Neural progenitor cell (in vitro differentiated cells): ENCODE results near the gene CUBN. TPM values are rescaled to one million over a fixed set of nuclear protein-coding genes. Genes with fewer than 3 reads are reported as not detected.

Source experiments
- DNase-seq: peaks from one replicate; pipeline ENCODE4 v3.0.0-alpha.2; 2016; ENCODE audit warnings: low spot score
- H2AFZ ChIP-seq: fragments of 200-600 bp; sonication (generic); replicated peaks from 2 replicates; pipeline ENCODE4 v1.6.1; 2016; ENCODE audit warnings: antibody characterized with exemption
- H3F3A ChIP-seq: fragments of 200-600 bp; sonication (generic); 2 replicates; pipeline ENCODE4 v1.6.1; 2016; ENCODE audit warnings: antibody characterized with exemption, low read depth
- H3K27ac ChIP-seq: fragments of 200-600 bp; sonication (generic); 2 replicates; pipeline ENCODE4 v1.5.1; 2016; ENCODE audit warnings: mild to moderate bottlenecking
- H3K27me3 ChIP-seq: fragments of 200-600 bp; sonication (generic); 2 replicates; pipeline ENCODE4 v1.6.1; 2016; ENCODE audit warnings: mild to moderate bottlenecking, moderate library complexity
- H3K36me3 ChIP-seq: fragments of 200-600 bp; sonication (generic); 2 replicates; pipeline ENCODE4 v1.5.1; 2016
- H3K4me1 ChIP-seq: fragments of 200-600 bp; sonication (generic); 2 replicates; pipeline ENCODE4 v1.6.1; 2016; ENCODE audit warnings: mixed run types
- H3K4me2 ChIP-seq: fragments of 200-600 bp; sonication (generic); 2 replicates; pipeline ENCODE4 v1.6.1; 2016
- H3K4me3 ChIP-seq: fragments of 200-600 bp; sonication (generic); 2 replicates; pipeline ENCODE4 v1.5.1; 2016
- H3K79me2 ChIP-seq: fragments of 200-600 bp; sonication (generic); 2 replicates; pipeline ENCODE4 v1.6.1; 2016; ENCODE audit warnings: low read depth
- H3K9ac ChIP-seq: fragments of 200-600 bp; sonication (generic); 2 replicates; pipeline ENCODE4 v1.6.1; 2016
- H3K9me3 ChIP-seq: fragments of 200-600 bp; sonication (generic); 2 replicates; pipeline ENCODE4 v1.5.1; 2016; ENCODE audit warnings: low read depth
- H4K20me1 ChIP-seq: fragments of 200-600 bp; sonication (generic); 2 replicates; pipeline ENCODE4 v1.6.1; 2016; ENCODE audit warnings: low read depth
- H3K27ac Mint-ChIP-seq: 3 replicates; pipeline ENCODE4 v1.8.0; 2021; ENCODE audit warnings: mixed read lengths
- H3K27me3 Mint-ChIP-seq: 2 replicates; pipeline ENCODE4 v1.8.0; 2022; ENCODE audit warnings: low read depth, mild to moderate bottlenecking, inconsistent platforms, moderate library complexity, mixed read lengths; ENCODE audit not compliant: insufficient read depth
- H3K36me3 Mint-ChIP-seq: 3 replicates; pipeline ENCODE4 v1.8.0; 2021; ENCODE audit warnings: mixed read lengths
- H3K4me1 Mint-ChIP-seq: 3 replicates; pipeline ENCODE4 v1.8.0; 2021; ENCODE audit warnings: mixed read lengths
- H3K4me3 Mint-ChIP-seq: 3 replicates; pipeline ENCODE4 v1.8.0; 2021; ENCODE audit warnings: mild to moderate bottlenecking, moderate library complexity, mixed read lengths
- H3K9me3 Mint-ChIP-seq: 3 replicates; pipeline ENCODE4 v1.8.0; 2020; ENCODE audit warnings: mixed read lengths
- EZH2 ChIP-seq: fragments of 200-600 bp; sonication (generic); IDR thresholded peaks from 2 replicates; pipeline ENCODE4 v1.6.1; 2017; ENCODE audit warnings: antibody characterized with exemption, mild to moderate bottlenecking, moderate library complexity
- EZH2phosphoT487 ChIP-seq: fragments of 200-600 bp; sonication (generic); IDR thresholded peaks from 2 replicates; pipeline ENCODE4 v1.6.1; 2017; ENCODE audit warnings: antibody characterized with exemption
- total RNA-seq: library from RNA; depleted of rRNA; stranded (reverse); fragments of >200 nt; gene quantifications from 2 replicates; pipeline ENCODE4 v1.2.3, GENCODE V29; 2015; ENCODE audit warnings: low replicate concordance
- TF ChIP-seq, protein P1 (sequence below): fragments of 200-600 bp; sonication (generic); IDR thresholded peaks from 2 replicates; pipeline ENCODE4 v1.5.1; 2017; ENCODE audit warnings: antibody characterized with exemption, mild to moderate bottlenecking

Gene CUBN
- total RNA-seq, 1 donor from 2014 or later = 2.2 TPM

DNA sequence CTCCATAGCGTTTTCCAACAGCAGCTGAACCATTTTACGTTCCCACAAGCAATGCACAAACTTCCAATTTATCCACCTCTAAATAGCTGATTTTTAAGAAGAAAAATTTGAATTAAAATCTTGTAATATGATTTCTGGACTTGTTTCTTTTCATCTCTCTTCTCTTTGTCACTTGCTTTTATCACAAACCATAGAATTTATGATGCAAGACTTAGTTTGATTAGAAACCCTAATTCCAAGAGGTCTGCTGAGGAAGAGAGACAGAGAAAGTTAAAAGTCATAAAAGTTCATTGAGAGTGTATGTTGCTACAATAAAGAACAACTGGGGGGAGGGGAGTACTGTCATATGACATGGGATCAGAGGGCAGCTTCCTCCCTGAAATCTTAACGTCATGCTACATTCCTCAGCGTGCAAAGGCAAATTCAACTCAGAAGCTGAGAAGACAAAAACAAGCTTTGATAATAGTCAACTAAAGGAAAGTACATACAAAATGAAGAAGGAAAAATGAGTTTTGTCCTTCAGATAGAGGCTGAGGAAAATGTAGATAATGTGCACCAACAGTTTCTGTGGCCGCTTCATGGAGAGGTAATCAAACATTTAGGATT lies 18.4 kb upstream of the CUBN start:
- no peaks in the 10 kb centered on the region for H3K79me2 ChIP-seq
- no peak overlapping the region for H2AFZ ChIP-seq
- no peak overlapping the region for H3K27ac ChIP-seq
- no peaks in the 10 kb centered on the region for H3F3A ChIP-seq
- no peak overlapping the region for H3K4me3 Mint-ChIP-seq
- peaks cover 8% of the 10 kb centered on the region for H3K36me3 ChIP-seq
- peaks cover 3% of the 10 kb centered on the region for H3K9me3 Mint-ChIP-seq
- DNase-seq = no peak
- H3K27me3 ChIP-seq = no peaks in the 10 kb centered on the region
- peak overlapping the region; percentile 15 for H3K27ac Mint-ChIP-seq
- no peak overlapping the region for H3K9ac ChIP-seq
- no peaks in the 10 kb centered on the region for H3K9me3 ChIP-seq
- TF ChIP-seq, protein P1, sequence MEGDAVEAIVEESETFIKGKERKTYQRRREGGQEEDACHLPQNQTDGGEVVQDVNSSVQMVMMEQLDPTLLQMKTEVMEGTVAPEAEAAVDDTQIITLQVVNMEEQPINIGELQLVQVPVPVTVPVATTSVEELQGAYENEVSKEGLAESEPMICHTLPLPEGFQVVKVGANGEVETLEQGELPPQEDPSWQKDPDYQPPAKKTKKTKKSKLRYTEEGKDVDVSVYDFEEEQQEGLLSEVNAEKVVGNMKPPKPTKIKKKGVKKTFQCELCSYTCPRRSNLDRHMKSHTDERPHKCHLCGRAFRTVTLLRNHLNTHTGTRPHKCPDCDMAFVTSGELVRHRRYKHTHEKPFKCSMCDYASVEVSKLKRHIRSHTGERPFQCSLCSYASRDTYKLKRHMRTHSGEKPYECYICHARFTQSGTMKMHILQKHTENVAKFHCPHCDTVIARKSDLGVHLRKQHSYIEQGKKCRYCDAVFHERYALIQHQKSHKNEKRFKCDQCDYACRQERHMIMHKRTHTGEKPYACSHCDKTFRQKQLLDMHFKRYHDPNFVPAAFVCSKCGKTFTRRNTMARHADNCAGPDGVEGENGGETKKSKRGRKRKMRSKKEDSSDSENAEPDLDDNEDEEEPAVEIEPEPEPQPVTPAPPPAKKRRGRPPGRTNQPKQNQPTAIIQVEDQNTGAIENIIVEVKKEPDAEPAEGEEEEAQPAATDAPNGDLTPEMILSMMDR = no peak
- TF ChIP-seq EZH2phosphoT487 (no peak), EZH2 (no peak)
- peaks cover 2% of the 10 kb centered on the region for H3K27me3 Mint-ChIP-seq
- H3K36me3 Mint-ChIP-seq = peaks cover 9% of the 10 kb centered on the region
- no peaks in the 10 kb centered on the region for H3K4me1 ChIP-seq
- no peak overlapping the region for H3K4me2 ChIP-seq
- H4K20me1 ChIP-seq = no peaks in the 10 kb centered on the region
- peaks cover 15% of the 10 kb centered on the region for H3K4me1 Mint-ChIP-seq
- H3K4me3 ChIP-seq = no peak overlapping the region

DNA sequence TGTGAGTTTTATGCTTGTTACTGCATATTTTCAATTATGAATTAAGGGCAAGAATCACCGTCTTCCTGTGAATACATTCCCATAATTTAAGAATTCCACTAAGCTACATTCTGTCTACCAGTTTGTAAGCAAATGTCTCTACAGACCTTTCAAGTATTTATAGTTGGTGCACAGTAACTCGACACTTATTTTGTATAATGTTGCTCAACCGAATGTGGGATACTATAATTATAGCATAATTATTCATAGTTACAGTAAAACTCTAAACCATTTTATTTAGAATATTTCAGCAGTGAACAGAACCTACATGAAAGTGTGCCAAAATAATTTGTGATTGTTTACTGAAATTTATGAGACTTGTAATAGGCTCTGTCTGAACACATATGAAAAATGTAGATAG lies 17.3 kb upstream of the CUBN start:
- H3K36me3 Mint-ChIP-seq = peaks cover 13% of the 10 kb centered on the region
- H3K9me3 Mint-ChIP-seq = peaks cover 7% of the 10 kb centered on the region
- TF ChIP-seq EZH2 (no peak), EZH2phosphoT487 (no peak)
- TF ChIP-seq, protein P1 = no peak
- Histone ChIP-seq H3K4me1 (no peaks in the 10 kb centered on the region), H3K4me3 (no peak overlapping the region), H3K9me3 (no peaks in the 10 kb centered on the region), H3K4me2 (no peak overlapping the region), H3K36me3 (peaks cover 8% of the 10 kb centered on the region), H3K79me2 (no peaks in the 10 kb centered on the region), H4K20me1 (no peaks in the 10 kb centered on the region), H3K27ac (no peak overlapping the region), H3K9ac (no peak overlapping the region), H3F3A (no peaks in the 10 kb centered on the region), H3K27me3 (no peaks in the 10 kb centered on the region), H2AFZ (no peak overlapping the region)
- H3K4me3 Mint-ChIP-seq = no peak overlapping the region
- no peak overlapping the region for H3K27ac Mint-ChIP-seq
- H3K4me1 Mint-ChIP-seq = peaks cover 13% of the 10 kb centered on the region
- DNase-seq = no peak
- peaks cover 2% of the 10 kb centered on the region for H3K27me3 Mint-ChIP-seq

DNA sequence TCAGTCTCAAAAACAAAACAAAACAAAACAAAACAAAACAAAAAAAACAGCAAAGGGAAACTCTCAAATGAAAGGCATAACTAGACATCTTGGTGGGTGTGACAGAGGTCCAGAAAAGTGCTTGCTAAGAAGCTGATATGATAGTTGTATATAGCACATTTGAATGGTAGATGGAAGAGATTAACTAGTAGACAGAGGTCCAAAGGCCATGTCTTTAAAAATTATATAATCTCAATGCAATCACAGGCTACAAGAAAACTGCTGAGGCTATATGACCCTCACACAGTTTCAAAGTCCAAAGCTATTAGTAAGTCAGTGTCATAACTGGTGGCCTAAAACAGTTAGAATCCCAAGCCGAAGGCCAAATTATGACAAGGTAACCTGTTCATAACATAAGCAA lies 15.6 kb upstream of the CUBN start:
- Histone ChIP-seq H3K36me3 (peaks cover 7% of the 10 kb centered on the region), H3K27ac (no peak overlapping the region), H3K27me3 (no peaks in the 10 kb centered on the region), H3K4me2 (no peak overlapping the region), H2AFZ (no peak overlapping the region), H3K79me2 (no peaks in the 10 kb centered on the region), H3K9ac (no peak overlapping the region), H3F3A (no peaks in the 10 kb centered on the region), H4K20me1 (no peaks in the 10 kb centered on the region), H3K4me1 (no peaks in the 10 kb centered on the region), H3K9me3 (no peaks in the 10 kb centered on the region), H3K4me3 (no peak overlapping the region)
- Mint-ChIP-seq H3K27me3 (peaks cover 2% of the 10 kb centered on the region), H3K36me3 (peaks cover 17% of the 10 kb centered on the region), H3K4me1 (peaks cover 10% of the 10 kb centered on the region), H3K9me3 (peaks cover 12% of the 10 kb centered on the region), H3K27ac (no peak overlapping the region), H3K4me3 (no peak overlapping the region)
- DNase-seq = no peak
- TF ChIP-seq, protein P1 = no peak
- no peak for TF ChIP-seq EZH2phosphoT487
- TF ChIP-seq EZH2 = no peak
